Measurements from ENCODE around the gene KDM7A. TPM values are rescaled to one million over a fixed set of nuclear protein-coding genes. Genes with fewer than 3 reads are reported as not detected.

Gene KDM7A
- total RNA-seq, 1 experiment from 2014 or later: 1.5 TPM

DNA sequence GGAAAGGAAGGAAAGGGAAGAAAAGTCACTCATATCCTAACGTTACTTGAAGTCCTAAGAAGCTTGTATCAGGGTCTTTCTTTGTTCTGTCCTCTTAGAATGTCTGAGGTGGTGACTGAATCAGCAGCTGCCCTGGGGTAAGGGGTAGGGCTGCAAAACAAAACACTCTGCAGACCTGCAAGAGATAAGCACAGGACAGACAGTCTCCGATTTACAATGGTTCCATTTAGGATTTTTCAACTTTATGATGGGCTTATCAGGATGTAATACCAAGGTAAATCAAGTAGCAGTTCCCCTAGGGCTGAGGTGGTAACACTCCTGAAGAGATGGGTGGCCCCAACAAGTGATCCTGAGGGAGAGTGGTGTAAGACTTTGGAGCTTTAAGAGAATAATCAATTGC is 16.5 kb downstream of the KDM7A start:
- intact Hi-C loops (cut with micrococcal nuclease; ENCODE audit: unreplicated experiment): no loop called here
- Histone ChIP-seq H3K9me2 (ENCODE audit: insufficient read depth) (no peaks in the 10 kb centered on the region), H3K79me2 (ENCODE audit: low read depth) (no peaks in the 10 kb centered on the region), H3K36me3 (ENCODE audit: low read depth) (no peaks in the 10 kb centered on the region), H3K27ac (no peak overlapping the region), H3K4me3 (no peak overlapping the region), H3K27me3 (ENCODE audit: insufficient read depth, low read depth) (no peaks in the 10 kb centered on the region), H3K4me1 (replicated peaks; ENCODE audit: insufficient read depth) (peaks cover 11% of the 10 kb centered on the region), H4K20me1 (ENCODE audit: insufficient read depth) (no peaks in the 10 kb centered on the region), H3K4me2 (no peak overlapping the region), H3K9me3 (ENCODE audit: insufficient read depth, low read depth) (no peaks in the 10 kb centered on the region), H3F3A (ENCODE audit: insufficient read depth, low read depth) (no peaks in the 10 kb centered on the region), H2AFZ (no peak overlapping the region)
- TF ChIP-seq, protein P1, sequence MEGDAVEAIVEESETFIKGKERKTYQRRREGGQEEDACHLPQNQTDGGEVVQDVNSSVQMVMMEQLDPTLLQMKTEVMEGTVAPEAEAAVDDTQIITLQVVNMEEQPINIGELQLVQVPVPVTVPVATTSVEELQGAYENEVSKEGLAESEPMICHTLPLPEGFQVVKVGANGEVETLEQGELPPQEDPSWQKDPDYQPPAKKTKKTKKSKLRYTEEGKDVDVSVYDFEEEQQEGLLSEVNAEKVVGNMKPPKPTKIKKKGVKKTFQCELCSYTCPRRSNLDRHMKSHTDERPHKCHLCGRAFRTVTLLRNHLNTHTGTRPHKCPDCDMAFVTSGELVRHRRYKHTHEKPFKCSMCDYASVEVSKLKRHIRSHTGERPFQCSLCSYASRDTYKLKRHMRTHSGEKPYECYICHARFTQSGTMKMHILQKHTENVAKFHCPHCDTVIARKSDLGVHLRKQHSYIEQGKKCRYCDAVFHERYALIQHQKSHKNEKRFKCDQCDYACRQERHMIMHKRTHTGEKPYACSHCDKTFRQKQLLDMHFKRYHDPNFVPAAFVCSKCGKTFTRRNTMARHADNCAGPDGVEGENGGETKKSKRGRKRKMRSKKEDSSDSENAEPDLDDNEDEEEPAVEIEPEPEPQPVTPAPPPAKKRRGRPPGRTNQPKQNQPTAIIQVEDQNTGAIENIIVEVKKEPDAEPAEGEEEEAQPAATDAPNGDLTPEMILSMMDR (conservative IDR thresholded peaks at IDR 0.05): no peak
- no peak for TF ChIP-seq EZH2 (IDR thresholded peaks at IDR 0.05; ENCODE audit: low read depth)
- CTCF ChIA-PET: no interaction called here
- BruUV-seq (replicated peaks): no TSS peak
- POLR2A ChIA-PET (ENCODE audit: unreplicated experiment): no interaction called here
- no peak for DNase-seq

DNA sequence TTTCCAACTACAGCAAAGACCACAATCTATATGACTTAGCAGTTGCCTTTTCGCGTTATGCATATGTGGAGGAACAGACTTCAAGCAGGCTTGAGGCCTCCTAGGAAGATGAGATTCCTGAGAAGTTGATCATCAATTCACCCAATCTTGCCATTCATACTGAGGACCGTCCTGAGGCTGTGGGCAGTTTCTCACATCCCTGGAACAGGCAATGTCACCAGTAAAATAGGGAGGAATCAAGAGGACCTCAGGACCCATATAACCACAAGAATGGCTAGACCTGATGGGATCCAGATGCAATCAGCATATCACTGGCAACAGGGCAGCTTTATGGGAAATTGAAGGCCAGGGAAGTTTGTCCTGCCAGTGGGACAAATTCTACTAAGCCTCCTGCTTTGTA is 17.3 kb downstream of the KDM7A start:
- H2AFZ ChIP-seq: no peak overlapping the region
- CTCF ChIA-PET: interaction anchor here (0.7 kb wide), 1 partner anchor 486 kb away, joined by 4 read pairs; no protein-coding TSS in a partner anchor
- peaks cover 3% of the 10 kb centered on the region; the same call in 1 of the 2 replicates for H3K4me1 ChIP-seq (replicated peaks; ENCODE audit: insufficient read depth)
- no peaks in the 10 kb centered on the region for H3K9me3 ChIP-seq (ENCODE audit: insufficient read depth, low read depth)
- POLR2A ChIA-PET (ENCODE audit: unreplicated experiment): no interaction called here
- no peaks in the 10 kb centered on the region for H4K20me1 ChIP-seq (ENCODE audit: insufficient read depth)
- H3K36me3 ChIP-seq (ENCODE audit: low read depth): no peaks in the 10 kb centered on the region
- no TSS peak for BruUV-seq (replicated peaks)
- no peaks in the 10 kb centered on the region for H3K27me3 ChIP-seq (ENCODE audit: insufficient read depth, low read depth)
- intact Hi-C loops (cut with micrococcal nuclease; ENCODE audit: unreplicated experiment): no loop called here
- TF ChIP-seq, protein P1 (conservative IDR thresholded peaks at IDR 0.05): no peak
- no peak for TF ChIP-seq EZH2 (IDR thresholded peaks at IDR 0.05; ENCODE audit: low read depth)
- H3K4me2 ChIP-seq: no peak overlapping the region
- H3F3A ChIP-seq (ENCODE audit: insufficient read depth, low read depth): no peaks in the 10 kb centered on the region
- no peaks in the 10 kb centered on the region for H3K9me2 ChIP-seq (ENCODE audit: insufficient read depth)
- H3K27ac ChIP-seq: no peak overlapping the region
- H3K4me3 ChIP-seq: no peak overlapping the region
- H3K79me2 ChIP-seq (ENCODE audit: low read depth): no peaks in the 10 kb centered on the region
- no peak for DNase-seq

DNA sequence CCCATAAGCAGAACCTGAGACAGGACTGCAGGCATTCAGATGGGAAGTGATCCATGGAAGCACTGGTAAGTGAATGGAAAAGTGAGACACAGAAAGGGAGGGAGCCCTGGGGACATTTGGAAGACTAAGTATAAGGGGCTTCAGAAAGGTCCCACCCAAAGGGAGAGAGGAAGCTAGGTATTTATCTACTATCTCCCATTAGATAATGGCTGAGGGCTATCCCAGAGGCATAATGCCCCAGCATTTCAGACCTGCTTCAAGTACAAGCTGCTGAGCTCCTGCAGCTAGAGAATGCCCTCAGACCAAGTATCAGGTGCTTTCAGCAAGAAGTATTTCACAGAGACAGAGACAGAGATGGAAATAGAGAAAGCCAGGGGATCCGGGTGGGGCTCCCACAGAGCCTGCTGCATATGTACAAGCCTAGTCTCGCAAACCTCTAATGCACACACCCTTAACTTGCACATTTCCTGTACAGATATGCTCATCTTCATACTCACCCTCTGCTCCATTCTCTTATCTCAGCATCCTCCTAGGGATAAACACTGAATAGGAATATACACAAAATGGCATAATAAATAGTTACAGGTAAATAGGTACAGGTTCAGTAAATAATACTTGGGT is 20.2 kb downstream of the KDM7A start:
- ChIA-PET POLR2A (ENCODE audit: unreplicated experiment) (no interaction called here), CTCF (interaction anchor here (0.6 kb wide), 1 partner anchor 16 kb away, joined by 3 read pairs; no protein-coding TSS in a partner anchor)

More for the DNA sequence above, 20.2 kb downstream of the KDM7A start:
- Histone ChIP-seq H2AFZ (no peak overlapping the region), H3K9me3 (ENCODE audit: insufficient read depth, low read depth) (no peaks in the 10 kb centered on the region), H3K4me2 (no peak overlapping the region), H3K27me3 (ENCODE audit: insufficient read depth, low read depth) (no peaks in the 10 kb centered on the region), H4K20me1 (ENCODE audit: insufficient read depth) (no peaks in the 10 kb centered on the region), H3K9me2 (ENCODE audit: insufficient read depth) (no peaks in the 10 kb centered on the region), H3K4me1 (replicated peaks; ENCODE audit: insufficient read depth) (no peaks in the 10 kb centered on the region), H3K4me3 (no peak overlapping the region), H3K79me2 (ENCODE audit: low read depth) (no peaks in the 10 kb centered on the region), H3F3A (ENCODE audit: insufficient read depth, low read depth) (no peaks in the 10 kb centered on the region), H3K27ac (no peak overlapping the region), H3K36me3 (ENCODE audit: low read depth) (no peaks in the 10 kb centered on the region)
- intact Hi-C loops (cut with micrococcal nuclease; ENCODE audit: unreplicated experiment): no loop called here
- TF ChIP-seq EZH2 (IDR thresholded peaks at IDR 0.05; ENCODE audit: low read depth): no peak
- TF ChIP-seq, protein P1 (conservative IDR thresholded peaks at IDR 0.05): no peak
- no peak for DNase-seq
- no TSS peak for BruUV-seq (replicated peaks)

Data from PC-9 (cell line).